GM18909 (cell line): ENCODE results near the gene RNF220.
A peak's percentile ranks its signal among the peaks of the same experiment; 100 is the strongest.

Source experiments
- ATAC-seq: cut with Tn5 transposase; IDR thresholded peaks from one replicate; pipeline ENCODE4 v1.9.1; 2021; ENCODE audit warnings: mild to moderate bottlenecking; ENCODE audit not compliant: unreplicated experiment, poor library complexity

Gene RNF220

GRCh38 chr1:44643721-44644334, 238.8 kb downstream of the RNF220 start:
- ATAC-seq: no peak

- ATAC-seq: no peak
These were observed 239.8 kb downstream of the RNF220 start for GRCh38 chr1:44644806-44645205.

GRCh38 chr1:44645476-44646244, 240.6 kb downstream of the RNF220 start:
- ATAC-seq: no peak

- no peak for ATAC-seq
These were observed 241.4 kb downstream of the RNF220 start for GRCh38 chr1:44646261-44647110.

- ATAC-seq: no peak
These were observed 242.8 kb downstream of the RNF220 start for GRCh38 chr1:44647896-44648295.

GRCh38 chr1:44648529-44649250, 243.6 kb downstream of the RNF220 start:
- no peak for ATAC-seq

GRCh38 chr1:44649788-44650158, 244.7 kb downstream of the RNF220 start:
- ATAC-seq: no peak

GRCh38 chr1:44650159-44650831, 245.2 kb downstream of the RNF220 start:
- no peak for ATAC-seq

- no peak for ATAC-seq
These were observed 246.0 kb downstream of the RNF220 start for GRCh38 chr1:44651069-44651468.

- peak; percentile 70 for ATAC-seq
These were observed 247.5 kb downstream of the RNF220 start for GRCh38 chr1:44652445-44653106.

- ATAC-seq: no peak
These were observed 248.3 kb downstream of the RNF220 start for GRCh38 chr1:44653107-44653964.

- no peak for ATAC-seq
These were observed 249.6 kb downstream of the RNF220 start for GRCh38 chr1:44654621-44655187.

GRCh38 chr1:44655609-44656008, 250.6 kb downstream of the RNF220 start:
- ATAC-seq: no peak

GRCh38 chr1:44659566-44659965, 254.5 kb downstream of the RNF220 start:
- no peak for ATAC-seq

- ATAC-seq: no peak
These were observed 255.1 kb downstream of the RNF220 start for GRCh38 chr1:44660176-44660575.

- ATAC-seq: no peak
These were observed 257.0 kb downstream of the RNF220 start for GRCh38 chr1:44661781-44662682.

GRCh38 chr1:44662683-44663030, 257.6 kb downstream of the RNF220 start:
- no peak for ATAC-seq
